22Rv1 (cell line): ENCODE data around the gene TAS2R5.

Source experiments
- ZFX ChIP-seq: fragments of 450-650 bp; IDR thresholded peaks from 2 replicates; pipeline ENCODE4 v1.6.1; 2017; ENCODE audit warnings: antibody characterized with exemption, borderline replicate concordance
- TF ChIP-seq, protein P1 (sequence below): fragments of 450-650 bp; IDR thresholded peaks from 2 replicates; pipeline ENCODE4 v1.5.1; 2017; ENCODE audit warnings: mild to moderate bottlenecking

DNA sequence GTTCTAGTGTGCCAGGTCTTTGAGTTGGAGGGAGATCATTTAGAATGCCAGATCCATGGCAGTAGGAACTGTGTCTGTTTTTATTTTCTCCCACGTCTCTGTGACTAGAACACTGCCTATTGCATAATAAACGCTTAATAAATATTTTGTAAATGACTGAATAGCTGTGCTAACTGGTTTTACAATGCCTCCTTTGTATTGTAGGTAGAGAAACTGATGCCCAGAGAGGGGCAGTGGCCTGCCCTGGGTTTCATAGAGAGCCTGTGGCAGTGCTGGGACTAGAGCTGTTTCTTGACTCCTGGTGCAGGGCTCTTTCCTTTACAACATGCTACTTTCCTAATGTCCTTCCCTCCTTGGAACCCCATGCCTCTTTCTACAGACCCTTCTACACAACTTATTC is 2.5 kb downstream of the TAS2R5 start:
- TF ChIP-seq, protein P1, sequence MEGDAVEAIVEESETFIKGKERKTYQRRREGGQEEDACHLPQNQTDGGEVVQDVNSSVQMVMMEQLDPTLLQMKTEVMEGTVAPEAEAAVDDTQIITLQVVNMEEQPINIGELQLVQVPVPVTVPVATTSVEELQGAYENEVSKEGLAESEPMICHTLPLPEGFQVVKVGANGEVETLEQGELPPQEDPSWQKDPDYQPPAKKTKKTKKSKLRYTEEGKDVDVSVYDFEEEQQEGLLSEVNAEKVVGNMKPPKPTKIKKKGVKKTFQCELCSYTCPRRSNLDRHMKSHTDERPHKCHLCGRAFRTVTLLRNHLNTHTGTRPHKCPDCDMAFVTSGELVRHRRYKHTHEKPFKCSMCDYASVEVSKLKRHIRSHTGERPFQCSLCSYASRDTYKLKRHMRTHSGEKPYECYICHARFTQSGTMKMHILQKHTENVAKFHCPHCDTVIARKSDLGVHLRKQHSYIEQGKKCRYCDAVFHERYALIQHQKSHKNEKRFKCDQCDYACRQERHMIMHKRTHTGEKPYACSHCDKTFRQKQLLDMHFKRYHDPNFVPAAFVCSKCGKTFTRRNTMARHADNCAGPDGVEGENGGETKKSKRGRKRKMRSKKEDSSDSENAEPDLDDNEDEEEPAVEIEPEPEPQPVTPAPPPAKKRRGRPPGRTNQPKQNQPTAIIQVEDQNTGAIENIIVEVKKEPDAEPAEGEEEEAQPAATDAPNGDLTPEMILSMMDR: no peak
- TF ChIP-seq ZFX: no peak
